Measurements from ENCODE around the gene TMEM255B.

DNA sequence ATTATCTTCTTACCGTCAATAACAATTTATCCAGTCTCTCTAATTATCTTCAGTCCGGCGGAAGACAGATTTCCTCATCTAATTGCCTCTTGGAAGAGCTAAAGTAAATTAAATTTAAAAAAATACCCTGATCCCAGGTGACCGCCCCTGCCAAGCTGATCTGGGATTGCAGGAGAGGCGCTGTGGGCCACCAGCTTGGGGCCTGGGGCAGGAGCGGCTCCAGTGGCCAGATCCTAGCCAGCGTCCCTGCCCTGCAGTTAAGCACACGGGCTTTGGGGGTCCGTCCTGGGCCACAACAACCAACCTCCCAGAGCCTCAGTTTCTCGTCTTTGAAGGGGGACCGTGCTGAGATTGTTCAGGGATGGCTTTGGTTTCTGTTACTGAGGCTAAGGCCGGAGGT lies 12.4 kb upstream of the TMEM255B start:
- no peak for TF ChIP-seq SUZ12 (IDR thresholded peaks at IDR 0.05)
- TF ChIP-seq FOXM1 (IDR thresholded peaks at IDR 0.05; ENCODE audit: borderline replicate concordance) = no peak
- TF ChIP-seq FOXA1 (IDR thresholded peaks at IDR 0.05) = no peak
- TF ChIP-seq, protein P1, sequence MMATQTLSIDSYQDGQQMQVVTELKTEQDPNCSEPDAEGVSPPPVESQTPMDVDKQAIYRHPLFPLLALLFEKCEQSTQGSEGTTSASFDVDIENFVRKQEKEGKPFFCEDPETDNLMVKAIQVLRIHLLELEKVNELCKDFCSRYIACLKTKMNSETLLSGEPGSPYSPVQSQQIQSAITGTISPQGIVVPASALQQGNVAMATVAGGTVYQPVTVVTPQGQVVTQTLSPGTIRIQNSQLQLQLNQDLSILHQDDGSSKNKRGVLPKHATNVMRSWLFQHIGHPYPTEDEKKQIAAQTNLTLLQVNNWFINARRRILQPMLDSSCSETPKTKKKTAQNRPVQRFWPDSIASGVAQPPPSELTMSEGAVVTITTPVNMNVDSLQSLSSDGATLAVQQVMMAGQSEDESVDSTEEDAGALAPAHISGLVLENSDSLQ (IDR thresholded peaks at IDR 0.05) = no peak
- no peak for TF ChIP-seq ELF4 (IDR thresholded peaks at IDR 0.05)
